Mesendoderm (in vitro differentiated cells): ENCODE data around the gene SREK1.

Experiments used
- DNase-seq: peaks from one replicate; pipeline ENCODE4 v3.0.0; 2013
- H2AK5ac ChIP-seq: 2 replicates; pipeline ENCODE4 v1.6.1; 2013; ENCODE audit warnings: low read length, inconsistent platforms
- H2BK120ac ChIP-seq: 2 replicates; pipeline ENCODE4 v1.6.1; 2013; ENCODE audit warnings: low read depth, mild to moderate bottlenecking, low read length, moderate library complexity, mixed read lengths
- H2BK15ac ChIP-seq: replicated peaks from 2 replicates; pipeline ENCODE4 v1.6.1; 2013; ENCODE audit warnings: low read depth, mild to moderate bottlenecking, moderate library complexity
- H2BK5ac ChIP-seq: 2 replicates; pipeline ENCODE4 v1.6.1; 2013; ENCODE audit warnings: low read length, inconsistent platforms
- H3K18ac ChIP-seq: 2 replicates; pipeline ENCODE4 v1.6.1; 2013; ENCODE audit warnings: mild to moderate bottlenecking, low read length, mixed read lengths
- H3K23ac ChIP-seq: one replicate; pipeline ENCODE4 v1.6.1; 2013; ENCODE audit warnings: low read length
- H3K27ac ChIP-seq: 2 replicates; pipeline ENCODE4 v1.5.1; 2013; ENCODE audit warnings: low read depth, mild to moderate bottlenecking, inconsistent platforms, low read length, moderate library complexity
- H3K27me3 ChIP-seq: 2 replicates; pipeline ENCODE4 v1.6.1; 2013; ENCODE audit warnings: low read length, control low read depth, mild to moderate bottlenecking, inconsistent platforms; ENCODE audit not compliant: insufficient read depth, poor library complexity
- H3K36me3 ChIP-seq: 2 replicates; pipeline ENCODE4 v1.6.1; 2013; ENCODE audit warnings: low read length, inconsistent platforms; ENCODE audit not compliant: control insufficient read depth, insufficient read depth
- H3K4ac ChIP-seq: one replicate; pipeline ENCODE4 v1.6.1; 2013; ENCODE audit warnings: low read depth, mild to moderate bottlenecking, low read length, moderate library complexity
- H3K4me1 ChIP-seq: 2 replicates; pipeline ENCODE4 v1.6.1; 2013; ENCODE audit warnings: low read depth, low read length, inconsistent platforms; ENCODE audit not compliant: control insufficient read depth
- H3K4me2 ChIP-seq: 2 replicates; pipeline ENCODE4 v1.6.1; 2013; ENCODE audit warnings: low read length
- H3K4me3 ChIP-seq: 2 replicates; pipeline ENCODE4 v1.5.1; 2013; ENCODE audit warnings: mild to moderate bottlenecking, low read length
- H3K56ac ChIP-seq: one replicate; pipeline ENCODE4 v1.6.1; 2013; ENCODE audit warnings: low read length
- H3K79me1 ChIP-seq: 2 replicates; pipeline ENCODE4 v1.6.1; 2013; ENCODE audit warnings: low read length, inconsistent platforms
- H3K79me2 ChIP-seq: 2 replicates; pipeline ENCODE4 v1.6.1; 2013; ENCODE audit warnings: mild to moderate bottlenecking, low read length; ENCODE audit not compliant: control insufficient read depth, insufficient read depth
- H3K9ac ChIP-seq: 2 replicates; pipeline ENCODE4 v1.6.1; 2013; ENCODE audit warnings: low read length, inconsistent platforms
- H4K5ac ChIP-seq: one replicate; pipeline ENCODE4 v1.6.1; 2013; ENCODE audit warnings: low read length
- H4K8ac ChIP-seq: one replicate; pipeline ENCODE4 v1.6.1; 2013; ENCODE audit warnings: low read depth, mild to moderate bottlenecking, control low read depth, low read length, moderate library complexity
- WGBS: extraction: QIAGEN DNeasy Blood & Tissue Kit; methylation state at CpG from one replicate; pipeline ENCODE4 v1.1.7; 2013; ENCODE audit warnings: low lambda C conversion rate, missing lambda C conversion rate; ENCODE audit not compliant: insufficient coverage; ENCODE audit errors: extremely low coverage; 5-methylcytosine and 5-hydroxymethylcytosine counted together

The SREK1 gene

DNA sequence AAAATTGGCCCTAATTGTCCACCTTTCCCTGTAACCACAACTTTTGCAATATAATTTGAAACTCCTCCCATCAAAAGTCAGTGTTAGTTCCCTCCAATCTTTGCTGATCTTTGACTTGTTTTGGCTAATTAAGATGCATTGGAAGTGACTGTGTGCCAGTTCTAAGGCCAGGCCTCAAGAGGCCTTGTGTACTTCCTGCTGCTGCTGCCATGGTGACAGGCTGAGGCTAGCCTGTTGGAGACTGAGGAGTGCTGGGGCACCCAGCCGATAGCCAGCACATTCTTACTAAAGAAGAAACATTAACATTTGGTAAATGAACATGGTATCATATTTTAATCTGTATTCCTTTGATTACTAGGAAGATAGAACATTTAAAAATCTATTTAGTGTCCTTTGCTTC, 86.5 kb downstream of the SREK1 start:
- Histone ChIP-seq H2BK5ac (no peak overlapping the region), H2BK120ac (no peak overlapping the region), H3K4me1 (no peaks in the 10 kb centered on the region), H2AK5ac (no peak overlapping the region), H3K4me2 (no peak overlapping the region), H4K8ac (no peak overlapping the region), H3K56ac (no peak overlapping the region), H3K23ac (no peak overlapping the region), H3K18ac (no peak overlapping the region), H3K9ac (no peak overlapping the region), H3K79me1 (no peaks in the 10 kb centered on the region), H4K5ac (no peak overlapping the region), H3K4me3 (no peak overlapping the region), H3K79me2 (no peaks in the 10 kb centered on the region), H3K27me3 (no peaks in the 10 kb centered on the region), H3K36me3 (no peaks in the 10 kb centered on the region), H2BK15ac (no peak overlapping the region), H3K27ac (no peak overlapping the region), H3K4ac (no peak overlapping the region)
- peak; percentile 88 for DNase-seq
- WGBS: no CpG with 5 or more reads among the region's 1 CpG

- Histone ChIP-seq H3K27ac (no peak overlapping the region), H3K23ac (no peak overlapping the region), H3K4me3 (no peak overlapping the region), H3K56ac (no peak overlapping the region), H3K36me3 (no peaks in the 10 kb centered on the region), H4K5ac (no peak overlapping the region), H3K4ac (no peak overlapping the region), H2AK5ac (no peak overlapping the region), H2BK5ac (no peak overlapping the region), H3K9ac (no peak overlapping the region), H3K4me2 (no peak overlapping the region), H2BK15ac (no peak overlapping the region), H4K8ac (no peak overlapping the region), H3K79me1 (no peaks in the 10 kb centered on the region), H2BK120ac (no peak overlapping the region), H3K4me1 (no peaks in the 10 kb centered on the region), H3K18ac (no peak overlapping the region), H3K27me3 (no peaks in the 10 kb centered on the region), H3K79me2 (no peaks in the 10 kb centered on the region)
- WGBS: no CpG with 5 or more reads among the region's 2 CpGs
- DNase-seq: no peak
These were observed 87.4 kb downstream of the SREK1 start for GRCh38 chr5:66231508-66231907.

DNA sequence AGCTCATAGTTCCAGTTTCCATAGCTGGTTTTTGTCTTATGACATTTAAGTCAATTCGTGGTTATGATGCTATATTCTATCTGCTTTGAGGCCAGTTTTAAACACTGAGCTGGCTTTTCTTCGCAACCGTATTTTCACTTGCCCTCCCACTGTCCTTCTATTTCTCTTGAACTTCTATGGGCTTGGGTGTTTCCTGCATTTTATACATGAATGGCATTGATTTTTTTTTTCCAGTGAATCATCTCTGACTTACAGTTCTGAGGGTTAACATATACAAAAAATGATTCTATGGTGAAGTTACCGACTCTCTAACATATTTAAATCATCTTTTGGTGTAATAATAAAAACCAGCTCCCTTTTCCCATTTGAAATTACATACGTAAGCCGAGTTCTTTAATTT, 88.2 kb downstream of the SREK1 start:
- Histone ChIP-seq H3K79me2 (no peaks in the 10 kb centered on the region), H3K9ac (no peak overlapping the region), H3K56ac (no peak overlapping the region), H3K18ac (no peak overlapping the region), H3K27ac (no peak overlapping the region), H3K4me1 (no peaks in the 10 kb centered on the region), H2BK5ac (no peak overlapping the region), H2AK5ac (no peak overlapping the region), H3K4me2 (no peak overlapping the region), H3K79me1 (no peaks in the 10 kb centered on the region), H4K8ac (no peak overlapping the region), H2BK120ac (no peak overlapping the region), H3K4ac (no peak overlapping the region), H3K36me3 (no peaks in the 10 kb centered on the region), H3K27me3 (no peaks in the 10 kb centered on the region), H4K5ac (no peak overlapping the region), H2BK15ac (no peak overlapping the region), H3K4me3 (no peak overlapping the region), H3K23ac (no peak overlapping the region)
- no peak for DNase-seq
- WGBS: no CpG with 5 or more reads among the region's 6 CpGs

- Histone ChIP-seq H3K56ac (no peak overlapping the region), H3K4me1 (no peaks in the 10 kb centered on the region), H3K4me3 (no peak overlapping the region), H2BK15ac (no peak overlapping the region), H4K8ac (no peak overlapping the region), H3K9ac (no peak overlapping the region), H3K36me3 (no peaks in the 10 kb centered on the region), H2AK5ac (no peak overlapping the region), H3K79me2 (no peaks in the 10 kb centered on the region), H3K79me1 (no peaks in the 10 kb centered on the region), H2BK5ac (no peak overlapping the region), H4K5ac (no peak overlapping the region), H3K4ac (no peak overlapping the region), H3K27me3 (no peaks in the 10 kb centered on the region), H3K18ac (no peak overlapping the region), H3K23ac (no peak overlapping the region), H3K27ac (no peak overlapping the region), H2BK120ac (no peak overlapping the region), H3K4me2 (no peak overlapping the region)
- no CpG with 5 or more reads among the region's 12 CpGs for WGBS
- no peak for DNase-seq
These were observed 88.8 kb downstream of the SREK1 start for GRCh38 chr5:66232706-66233445.
